Mammary epithelial cell (primary cell): ENCODE measurements around the gene ST6GAL1.

Experiments
- CTCF ChIP-seq, 2 donors: IDR thresholded peaks in 1 of 2; conservative IDR thresholded peaks in 1 of 2; 2 replicates each; pipeline ENCODE4 v1.5.1; 2011 to 2012; ENCODE audit warnings: inconsistent platforms in 2 of 2, low read length in 2 of 2, mild to moderate bottlenecking in 2 of 2, control low read depth in 1 of 2, low read depth in 1 of 2; ENCODE audit not compliant: insufficient read depth in 1 of 2; ENCODE audit errors: extremely low read depth in 1 of 2
- EZH2 ChIP-seq: IDR thresholded peaks from 2 replicates; pipeline ENCODE4 v1.6.1; 2012; ENCODE audit warnings: low read length, inconsistent platforms, borderline replicate concordance

DNA sequence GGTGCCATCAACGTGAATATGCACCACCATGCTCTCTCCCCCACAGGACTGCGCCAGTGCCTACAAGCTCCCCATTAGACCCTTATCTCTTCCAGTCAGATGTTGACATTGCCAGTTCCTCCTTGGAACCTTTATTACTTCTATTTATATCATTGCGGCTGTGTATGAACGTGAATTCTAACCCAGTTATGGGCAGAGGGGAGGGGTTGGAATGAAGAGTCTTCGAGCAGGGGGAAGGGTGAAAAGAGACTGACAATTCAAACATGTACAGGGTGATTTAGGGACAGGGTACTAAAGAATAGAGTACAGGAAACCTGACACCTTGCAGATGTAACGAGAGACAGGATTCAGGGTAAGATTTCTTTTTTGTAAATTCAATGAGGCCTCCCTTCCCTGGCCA lies 41.8 kb upstream of the ST6GAL1 start:
- TF ChIP-seq CTCF (conservative IDR thresholded peaks at IDR 0.05 in 1 of 2, IDR thresholded peaks at IDR 0.05 in 1 of 2; ENCODE audit: extremely low read depth in 1 of 2, insufficient read depth in 1 of 2, low read depth in 1 of 2, low read length in 2 of 2) (no peak), EZH2 (no peak)
